H1 (cell line): ENCODE data around the gene GLIS2. TPM values are rescaled to one million over a fixed set of nuclear protein-coding genes. Genes with fewer than 3 reads are reported as not detected.

Experiments used
- CTCF ChIA-PET: fragments of 300-600 bp; sonication (Branson Sonifier 250); formaldehyde crosslinking; loops from one replicate; lab custom pipeline; 2021; ENCODE audit not compliant: partially characterized antibody; lab: Charles Lee
- POLR2A ChIA-PET: fragments of 300-600 bp; sonication (Branson Sonifier 250); formaldehyde crosslinking; loops from one replicate; lab custom pipeline; 2021; ENCODE audit warnings: inconsistent platforms; ENCODE audit not compliant: partially characterized antibody; lab: Charles Lee
- DNase-seq, 2 experiments: peaks; one replicate each; pipeline versions ENCODE4 v3.0.0 to v3.0.0-alpha.2; 2010 to 2022; ENCODE audit warnings: low spot score in 2 of 2, low read depth in 1 of 2, mixed read lengths in 1 of 2
- FAIRE-seq: peaks from 2 replicates; lab custom pipeline; 2011; peaks lifted over from hg19 to GRCh38; lab: Jason Lieb, UNC
- H2AFZ ChIP-seq: 2 replicates; pipeline ENCODE4 v1.8.1; 2012; ENCODE audit warnings: low read length, inconsistent platforms
- H2AK5ac ChIP-seq: 2 replicates; pipeline ENCODE4 v1.6.1; 2013; ENCODE audit warnings: low read depth, low read length
- H2BK120ac ChIP-seq: replicated peaks from 2 replicates; pipeline ENCODE3; 2013; ENCODE audit warnings: low read depth, low read length, inconsistent platforms
- H2BK12ac ChIP-seq: 2 replicates; pipeline ENCODE4 v1.6.1; 2013; ENCODE audit warnings: low read depth, low read length
- H2BK15ac ChIP-seq: 2 replicates; pipeline ENCODE4 v1.6.1; 2013; ENCODE audit warnings: low read length
- H2BK20ac ChIP-seq: 2 replicates; pipeline ENCODE4 v1.6.1; 2013; ENCODE audit warnings: low read length
- H2BK5ac ChIP-seq: 2 replicates; pipeline ENCODE4 v1.6.1; 2013; ENCODE audit warnings: low read depth, low read length
- H3K14ac ChIP-seq: 2 replicates; pipeline ENCODE4 v1.6.1; 2013; ENCODE audit warnings: inconsistent platforms; ENCODE audit not compliant: insufficient read length
- H3K18ac ChIP-seq: 2 replicates; pipeline ENCODE4 v1.6.1; 2013; ENCODE audit warnings: low read length; ENCODE audit errors: extremely low read depth
- H3K23ac ChIP-seq: 2 replicates; pipeline ENCODE4 v1.6.1; 2013; ENCODE audit warnings: inconsistent platforms; ENCODE audit not compliant: insufficient read length
- H3K23me2 ChIP-seq: 2 replicates; pipeline ENCODE4 v1.6.1; 2013; ENCODE audit warnings: low read depth, low read length
- H3K27ac ChIP-seq: 2 replicates; pipeline ENCODE4 v1.6.1; 2011; ENCODE audit warnings: low read depth, low read length, inconsistent platforms
- H3K27me3 ChIP-seq, 4 experiments: replicated peaks in 1 of 4; 1 replicate in 1 of 4; 2 replicates in 3 of 4; pipeline versions ENCODE4 v1.6.1 to v1.8.1; 2011 to 2013; ENCODE audit warnings: low read length in 3 of 4, mild to moderate bottlenecking in 3 of 4, inconsistent platforms in 2 of 4, mixed read lengths in 2 of 4, moderate library complexity in 1 of 4; ENCODE audit not compliant: control insufficient read depth in 3 of 4, insufficient read depth in 3 of 4; ENCODE audit errors: extremely low read depth in 1 of 4
- H3K36me3 ChIP-seq, 4 experiments: 2 replicates each; pipeline versions ENCODE4 v1.6.1 to v1.8.1; 2011 to 2013; ENCODE audit warnings: mild to moderate bottlenecking in 4 of 4, low read length in 3 of 4, moderate library complexity in 2 of 4, control low read depth in 1 of 4, inconsistent platforms in 1 of 4; ENCODE audit not compliant: insufficient read depth in 4 of 4, control insufficient read depth in 2 of 4
- H3K4ac ChIP-seq: replicated peaks from 2 replicates; pipeline ENCODE3; 2013; ENCODE audit warnings: low read length, low read depth, mixed read lengths, inconsistent platforms; ENCODE audit not compliant: insufficient read length
- H3K4me1 ChIP-seq, 4 experiments: replicated peaks in 1 of 4; 1 replicate in 1 of 4; 2 replicates in 3 of 4; pipeline versions ENCODE4 v1.6.1 to v1.8.1; 2011 to 2013; ENCODE audit warnings: low read length in 3 of 4, inconsistent platforms in 2 of 4, mixed read lengths in 1 of 4; ENCODE audit not compliant: insufficient read depth in 4 of 4, control insufficient read depth in 3 of 4
- H3K4me2 ChIP-seq, 2 experiments: 2 replicates each; pipeline versions ENCODE4 v1.6.1 to v1.8.1; 2011 to 2013; ENCODE audit warnings: low read depth in 2 of 2, low read length in 2 of 2, control low read depth in 1 of 2, inconsistent platforms in 1 of 2, mild to moderate bottlenecking in 1 of 2; ENCODE audit not compliant: insufficient read depth in 1 of 2
- H3K4me3 ChIP-seq, 4 experiments: fragments of 200-600, 300-600 bp in 1 of 4; sonication (generic), shearing (Covaris generic), sonication (Bioruptor Twin) in 1 of 4; 2 replicates each; pipeline versions ENCODE4 v1.5.1 to v1.8.1; 2011 to 2016; ENCODE audit warnings: low read length in 4 of 4, low read depth in 3 of 4, control low read depth in 2 of 4, inconsistent platforms in 2 of 4, mild to moderate bottlenecking in 2 of 4, mixed read lengths in 1 of 4, moderate library complexity in 1 of 4; ENCODE audit not compliant: insufficient read depth in 2 of 4; ENCODE audit errors: extremely low read depth in 1 of 4
- H3K56ac ChIP-seq: replicated peaks from 2 replicates; pipeline ENCODE3; 2013; ENCODE audit warnings: low read depth, mild to moderate bottlenecking, mixed read lengths, low read length, inconsistent platforms; ENCODE audit not compliant: insufficient read length
- H3K79me1 ChIP-seq: 2 replicates; pipeline ENCODE4 v1.6.1; 2013; ENCODE audit warnings: low read depth, low read length, control low read depth
- H3K79me2 ChIP-seq, 2 experiments: 2 replicates each; pipeline versions ENCODE4 v1.6.1 to v1.8.1; 2012 to 2013; ENCODE audit warnings: low read length in 2 of 2, mild to moderate bottlenecking in 2 of 2, inconsistent platforms in 1 of 2; ENCODE audit not compliant: insufficient read depth in 2 of 2, control insufficient read depth in 1 of 2
- H3K9ac ChIP-seq, 4 experiments: replicated peaks in 1 of 4; 1 replicate in 1 of 4; 2 replicates in 3 of 4; pipeline versions ENCODE4 v1.6.1 to v1.8.1; 2011 to 2013; ENCODE audit warnings: low read depth in 3 of 4, low read length in 3 of 4, control low read depth in 2 of 4, mild to moderate bottlenecking in 2 of 4, moderate library complexity in 2 of 4, inconsistent platforms in 1 of 4; ENCODE audit errors: extremely low read depth in 1 of 4
- H3K9me3 ChIP-seq, 2 experiments: 2 replicates each; pipeline versions ENCODE4 v1.6.1 to v1.8.1; 2012 to 2013; ENCODE audit warnings: mild to moderate bottlenecking in 2 of 2, moderate library complexity in 2 of 2, control low read depth in 1 of 2, inconsistent platforms in 1 of 2, low read depth in 1 of 2, low read length in 1 of 2, mixed read lengths in 1 of 2; ENCODE audit not compliant: insufficient read depth in 2 of 2
- H4K20me1 ChIP-seq, 2 experiments: replicated peaks in 1 of 2; 2 replicates each; pipeline versions ENCODE3 to v1.8.1; 2011 to 2013; ENCODE audit warnings: inconsistent platforms in 2 of 2, low read length in 2 of 2, mild to moderate bottlenecking in 1 of 2; ENCODE audit not compliant: insufficient read depth in 2 of 2, control insufficient read depth in 1 of 2
- H4K5ac ChIP-seq: 2 replicates; pipeline ENCODE4 v1.6.1; 2013; ENCODE audit warnings: low read length, low read depth, mixed read lengths, inconsistent platforms; ENCODE audit not compliant: insufficient read length
- H4K8ac ChIP-seq: 2 replicates; pipeline ENCODE4 v1.8.0; 2013; ENCODE audit warnings: mild to moderate bottlenecking, moderate library complexity, low read length, inconsistent platforms; ENCODE audit not compliant: insufficient read depth; ENCODE audit errors: extremely low read depth
- H4K91ac ChIP-seq: replicated peaks from 2 replicates; pipeline ENCODE3; 2013; ENCODE audit warnings: low read length, mixed read lengths, inconsistent platforms; ENCODE audit not compliant: insufficient read length
- CBX5 ChIP-seq: fragments of 300-800, 300-1000 bp; sonication (generic); IDR thresholded peaks from 2 replicates; pipeline ENCODE4 v1.7.1; 2016; ENCODE audit warnings: antibody characterized with exemption, low read length, low read depth
- JUND ChIP-seq: IDR thresholded peaks from 2 replicates; pipeline ENCODE4 v1.6.1; 2011; ENCODE audit warnings: mild to moderate bottlenecking, improper control_type of control experiment, low read length
- KDM5A ChIP-seq: fragments of 200-600 bp; IDR thresholded peaks from 2 replicates; pipeline ENCODE4 v1.7.1; 2012; ENCODE audit warnings: mild to moderate bottlenecking, low read length, inconsistent platforms, mixed read lengths
- MAFK ChIP-seq: IDR thresholded peaks from 2 replicates; pipeline ENCODE4 v1.6.1; 2012; ENCODE audit warnings: low read depth, mild to moderate bottlenecking, improper control_type of control experiment, low read length
- POLR2AphosphoS5 ChIP-seq: IDR thresholded peaks from 2 replicates; pipeline ENCODE4 v1.6.1; 2011; ENCODE audit warnings: low read depth, low read length
- POU5F1 ChIP-seq: IDR thresholded peaks from 2 replicates; pipeline ENCODE4 v1.6.1; 2011; ENCODE audit warnings: low read depth, mild to moderate bottlenecking, low read length, moderate library complexity
- TAF1 ChIP-seq: IDR thresholded peaks from 2 replicates; pipeline ENCODE4 v1.6.1; 2011; ENCODE audit warnings: mild to moderate bottlenecking, low read depth, low read length
- USF2 ChIP-seq: IDR thresholded peaks from 2 replicates; pipeline ENCODE4 v1.6.1; 2011; ENCODE audit warnings: low read length, improper control_type of control experiment
- WGBS, 2 experiments: shearing (Covaris generic) in 1 of 2; methylation state at CpG; one replicate each; pipeline versions ENCODE4 v1.1.6 to v1.1.7; 2013 to 2015; ENCODE audit warnings: low lambda C conversion rate in 2 of 2, mixed read lengths in 2 of 2, inconsistent platforms in 1 of 2, low coverage in 1 of 2, missing lambda C conversion rate in 1 of 2; ENCODE audit not compliant: insufficient replicate concordance in 2 of 2, insufficient coverage in 1 of 2, insufficient read length in 1 of 2; ENCODE audit errors: extremely low coverage in 1 of 2, missing lambda C conversion rate in 1 of 2; 5-methylcytosine and 5-hydroxymethylcytosine counted together
- polyA plus RNA-seq, 7 experiments: library from polyadenylated mRNA; depleted of rRNA in 3 of 7; stranded (reverse) in 5 of 7; unstranded in 2 of 7; fragments of >200 nt in 5 of 7; fragments of 200-250 nt in 2 of 7; gene quantifications; 1 replicate in 5 of 7; 2 replicates in 1 of 7; 4 replicates in 1 of 7; pipeline versions ENCODE4 v1.2.1 to v1.2.3, GENCODE V29; 2011 to 2013; ENCODE audit warnings: missing spikeins in 2 of 7, mixed read lengths in 2 of 7
- total RNA-seq: library from RNA; stranded (reverse); fragmentation: NEBNext Ultra II Directional; extraction: Animal tissue kit (Norgen Biotek cat#: 25700); gene quantifications from 2 replicates; pipeline ENCODE4 v1.2.1, GENCODE V29; 2021
- TF ChIP-seq, protein P1 (sequence below): IDR thresholded peaks from 2 replicates; pipeline ENCODE4 v1.6.1; 2011; ENCODE audit warnings: low read depth, mild to moderate bottlenecking, low read length; ENCODE audit not compliant: insufficient read depth

Gene GLIS2
- total and polyA plus RNA-seq, 2 of the 8 experiments (the other 6 are each of a cell fraction or from before 2014, with no cell fraction given) = 4.3 to 17.4 TPM

DNA sequence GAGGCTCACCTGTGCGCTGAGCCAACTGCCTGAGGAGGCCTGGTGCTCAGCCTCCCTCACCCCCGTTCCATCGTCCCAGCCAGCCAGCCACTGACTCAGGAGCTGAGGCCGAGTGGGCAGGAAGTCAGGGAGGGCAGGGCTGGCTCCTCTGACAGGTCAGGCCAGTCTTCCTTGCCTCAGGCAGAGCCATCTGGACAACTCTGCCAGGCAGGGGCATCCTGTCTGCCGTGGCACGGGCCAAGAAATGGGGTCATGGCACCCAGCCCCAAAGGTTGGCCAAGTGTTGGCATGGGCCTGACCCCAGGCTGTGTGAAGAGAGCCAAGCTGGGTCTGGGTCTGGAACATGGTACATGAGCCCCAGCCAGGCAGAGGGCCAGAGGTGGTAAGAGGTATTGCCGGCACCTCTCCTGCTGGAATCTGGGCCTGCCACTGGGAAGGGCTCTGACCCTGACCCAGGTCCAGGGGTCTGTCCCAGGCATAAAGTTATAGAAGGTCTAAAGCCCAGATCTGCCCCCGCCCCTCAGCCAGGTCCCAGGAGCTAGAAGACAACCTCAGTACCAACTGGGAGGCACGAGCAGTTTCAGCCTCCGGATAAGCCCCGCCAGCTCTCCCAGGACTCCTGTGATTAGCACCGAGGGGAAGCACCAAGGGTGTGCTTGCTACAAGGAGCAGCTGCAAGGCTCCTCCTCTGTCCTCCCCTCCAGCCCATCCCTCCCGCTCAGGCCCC, 53.3 kb downstream of the GLIS2 start:
- Histone ChIP-seq H2BK15ac (no peak overlapping the region), H2BK12ac (no peak overlapping the region), H3K4me1 (peaks cover 0 to 25% (median 19%) of the 10 kb centered on the region in 4 experiments; a peak in 6 of 7 replicates), H3K27me3 (peaks cover 0 to 3% (median under 1%) of the 10 kb centered on the region in 4 experiments; a peak in 2 of 7 replicates), H4K5ac (no peak overlapping the region), H2BK120ac (no peak overlapping the region), H3K4ac (no peak overlapping the region), H3K4me2 (no peak overlapping the region), H2AFZ (no peak overlapping the region), H2BK20ac (no peak overlapping the region), H2BK5ac (no peak overlapping the region), H4K91ac (no peak overlapping the region), H3K9ac (no peak overlapping the region), H3K27ac (no peak overlapping the region), H3K79me2 (no peaks in the 10 kb centered on the region), H4K8ac (no peak overlapping the region), H3K36me3 (no peaks in the 10 kb centered on the region), H3K23me2 (peaks cover 6% of the 10 kb centered on the region; the same call in 1 of the 2 replicates), H4K20me1 (peaks cover 4 to 12% of the 10 kb centered on the region in 2 experiments), H3K56ac (no peak overlapping the region), H3K14ac (no peak overlapping the region), H2AK5ac (no peak overlapping the region), H3K4me3 (no peak overlapping the region), H3K79me1 (peaks cover 4% of the 10 kb centered on the region), H3K9me3 (no peaks in the 10 kb centered on the region), H3K18ac (no peak overlapping the region), H3K23ac (no peak overlapping the region)
- TF ChIP-seq USF2 = no peak
- TF ChIP-seq POU5F1 = no peak
- TF ChIP-seq, protein P1, sequence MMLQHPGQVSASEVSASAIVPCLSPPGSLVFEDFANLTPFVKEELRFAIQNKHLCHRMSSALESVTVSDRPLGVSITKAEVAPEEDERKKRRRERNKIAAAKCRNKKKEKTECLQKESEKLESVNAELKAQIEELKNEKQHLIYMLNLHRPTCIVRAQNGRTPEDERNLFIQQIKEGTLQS = no peak
- TF ChIP-seq JUND = no peak
- TF ChIP-seq POLR2AphosphoS5 = no peak
- no peak for TF ChIP-seq CBX5
- no peak for TF ChIP-seq TAF1
- TF ChIP-seq KDM5A = no peak
- TF ChIP-seq MAFK = no peak
- no peak for FAIRE-seq
- CTCF ChIA-PET = interaction anchor here (0.5 to 14.0 kb wide), 14 partner anchors 8 to 108 kb away, joined by 3 to 425 read pairs (median 4); no protein-coding TSS in a partner anchor
- no peak for DNase-seq
- POLR2A ChIA-PET = interaction anchor here (0.6 to 3.1 kb wide), 13 partner anchors 8 to 103 kb away, joined by 3 to 14 read pairs (median 4); partner anchors contain the start of genes PAM16 and TFAP4
- WGBS, 2 experiments = 92% methylated on average over 13 of the region's 13 CpGs; no CpG with 5 or more reads in 1 of the 2 experiments
